Epithelial cell of esophagus (primary cell): ENCODE data around the gene PADI4.
"Not testable (repeated sequence)": the region's sequence is repeated elsewhere in the genome, so short reads cannot be mapped to it uniquely, and the experiment has no call there.

Source experiments
- DNase-seq: peaks from one replicate; pipeline ENCODE4 v3.0.0; 2010; ENCODE audit warnings: low read depth
- H3K4me3 ChIP-seq: 2 replicates; pipeline ENCODE4 v1.5.1; 2011; ENCODE audit warnings: mild to moderate bottlenecking, low read length, control low read depth
- TF ChIP-seq, protein P1 (sequence below): IDR thresholded peaks from 2 replicates; pipeline ENCODE4 v1.5.1; 2011; ENCODE audit warnings: low read depth, mild to moderate bottlenecking, low read length, control low read depth, inconsistent platforms; ENCODE audit not compliant: insufficient read depth; ENCODE audit errors: missing control alignments

The PADI4 gene

DNA sequence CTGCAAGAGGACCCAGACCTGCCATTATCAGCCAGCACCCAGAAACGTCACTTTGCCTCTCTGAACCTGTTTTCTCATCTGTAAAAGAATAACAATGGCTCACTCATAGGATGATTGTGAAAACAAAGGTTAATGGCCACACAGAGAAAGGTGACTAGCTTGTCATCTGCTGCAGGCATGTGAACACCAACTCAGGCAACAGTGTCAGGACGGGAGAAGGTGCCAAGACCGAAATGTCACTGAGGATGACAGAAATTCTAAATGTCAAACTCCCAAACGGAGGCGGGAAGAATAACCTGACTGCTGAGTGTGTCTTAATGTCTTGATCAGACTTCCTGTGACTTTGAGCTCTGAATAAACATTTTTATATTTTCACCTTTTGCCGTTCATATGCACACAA is 10.3 kb downstream of the PADI4 start:
- no peak for DNase-seq

DNA sequence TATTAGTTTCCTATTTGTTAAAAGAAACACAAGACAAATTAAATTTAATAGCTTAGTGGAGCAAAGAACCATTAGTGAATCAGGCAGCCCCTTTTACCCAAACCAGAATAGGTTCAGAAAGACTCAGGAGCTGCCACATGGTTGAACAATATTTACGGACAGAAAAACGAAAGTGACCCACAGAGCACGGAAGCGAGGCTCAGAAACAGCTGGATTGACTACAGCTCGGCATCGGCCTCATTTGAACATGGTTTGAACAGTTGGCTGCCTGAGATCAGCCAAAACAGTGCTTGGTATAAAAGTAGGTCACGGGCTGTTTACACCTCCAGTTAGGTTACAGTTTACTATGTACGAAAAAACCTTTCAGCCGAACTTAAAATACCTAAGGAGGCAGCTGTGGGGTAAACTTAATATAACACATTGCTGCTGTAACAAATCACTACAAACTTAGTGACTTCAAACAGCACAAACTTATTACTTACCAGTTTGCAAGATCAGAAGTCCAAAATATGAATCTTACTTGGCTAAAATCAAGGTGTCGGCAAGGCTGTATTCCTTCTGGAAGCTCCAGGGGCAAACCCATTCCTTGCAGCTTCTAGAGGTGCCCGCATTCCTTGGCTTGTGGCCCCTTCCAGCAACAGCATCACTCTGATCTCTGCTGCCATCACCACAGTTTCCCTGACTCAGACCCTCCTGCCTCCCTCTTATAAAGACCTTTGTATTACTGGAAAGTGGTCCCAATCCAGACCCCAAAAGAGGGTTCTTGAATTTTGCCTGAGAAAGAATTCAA is 11.8 kb downstream of the PADI4 start:
- H3K4me3 ChIP-seq, result no peak overlapping the region
- TF ChIP-seq, protein P1, sequence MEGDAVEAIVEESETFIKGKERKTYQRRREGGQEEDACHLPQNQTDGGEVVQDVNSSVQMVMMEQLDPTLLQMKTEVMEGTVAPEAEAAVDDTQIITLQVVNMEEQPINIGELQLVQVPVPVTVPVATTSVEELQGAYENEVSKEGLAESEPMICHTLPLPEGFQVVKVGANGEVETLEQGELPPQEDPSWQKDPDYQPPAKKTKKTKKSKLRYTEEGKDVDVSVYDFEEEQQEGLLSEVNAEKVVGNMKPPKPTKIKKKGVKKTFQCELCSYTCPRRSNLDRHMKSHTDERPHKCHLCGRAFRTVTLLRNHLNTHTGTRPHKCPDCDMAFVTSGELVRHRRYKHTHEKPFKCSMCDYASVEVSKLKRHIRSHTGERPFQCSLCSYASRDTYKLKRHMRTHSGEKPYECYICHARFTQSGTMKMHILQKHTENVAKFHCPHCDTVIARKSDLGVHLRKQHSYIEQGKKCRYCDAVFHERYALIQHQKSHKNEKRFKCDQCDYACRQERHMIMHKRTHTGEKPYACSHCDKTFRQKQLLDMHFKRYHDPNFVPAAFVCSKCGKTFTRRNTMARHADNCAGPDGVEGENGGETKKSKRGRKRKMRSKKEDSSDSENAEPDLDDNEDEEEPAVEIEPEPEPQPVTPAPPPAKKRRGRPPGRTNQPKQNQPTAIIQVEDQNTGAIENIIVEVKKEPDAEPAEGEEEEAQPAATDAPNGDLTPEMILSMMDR, result no peak
- no peak for DNase-seq

More for the DNA sequence above, 10.3 kb downstream of the PADI4 start:
- TF ChIP-seq, protein P1, result no peak
- no peak overlapping the region for H3K4me3 ChIP-seq

DNA sequence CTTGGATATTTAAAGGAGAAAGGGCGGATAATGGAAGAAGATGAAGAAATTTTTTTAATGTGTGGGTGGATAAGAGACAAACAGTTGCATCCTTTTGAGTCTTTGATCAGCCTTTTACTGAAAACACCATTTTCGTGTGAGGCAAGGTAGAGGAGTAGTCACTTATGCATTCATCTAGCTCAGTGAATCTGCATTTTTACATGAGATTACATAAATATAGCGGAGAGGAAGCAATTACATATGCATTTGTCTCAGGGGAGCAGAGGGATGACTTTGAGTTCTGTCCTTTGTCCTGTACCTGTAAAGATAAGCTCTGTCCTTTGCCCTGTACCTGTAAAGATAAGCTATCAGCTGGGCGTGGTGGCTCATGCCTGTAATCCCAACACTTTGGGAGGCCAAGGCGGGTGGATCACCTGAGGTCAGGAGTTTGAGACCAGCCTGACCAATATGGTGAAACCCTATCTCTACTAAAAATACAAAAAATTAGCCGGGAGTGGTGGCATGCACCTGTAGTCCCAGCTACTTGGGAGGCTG is 13.9 kb downstream of the PADI4 start:
- H3K4me3 ChIP-seq, DNase-seq: not testable (repeated sequence)

DNA sequence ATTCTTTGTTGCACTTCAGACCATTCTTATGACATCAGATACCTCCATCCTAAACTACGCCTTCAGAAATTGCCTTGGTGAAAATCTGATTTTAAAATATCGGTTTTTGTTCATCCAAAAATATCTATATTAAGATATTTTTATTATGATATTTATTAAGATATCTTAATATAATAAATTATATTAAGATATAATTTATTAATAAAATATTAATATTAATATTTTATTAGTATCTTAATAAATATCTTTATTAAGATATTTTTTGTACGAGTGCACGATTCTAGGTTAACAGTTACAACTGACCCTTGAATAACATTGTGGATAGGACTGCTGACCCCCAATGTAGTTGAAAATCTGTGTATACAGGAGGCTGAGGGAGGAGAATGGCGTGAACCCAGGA is 20.9 kb downstream of the PADI4 start:
- H3K4me3 ChIP-seq, result no peak overlapping the region
- TF ChIP-seq, protein P1, result no peak
- DNase-seq, result no peak

DNA sequence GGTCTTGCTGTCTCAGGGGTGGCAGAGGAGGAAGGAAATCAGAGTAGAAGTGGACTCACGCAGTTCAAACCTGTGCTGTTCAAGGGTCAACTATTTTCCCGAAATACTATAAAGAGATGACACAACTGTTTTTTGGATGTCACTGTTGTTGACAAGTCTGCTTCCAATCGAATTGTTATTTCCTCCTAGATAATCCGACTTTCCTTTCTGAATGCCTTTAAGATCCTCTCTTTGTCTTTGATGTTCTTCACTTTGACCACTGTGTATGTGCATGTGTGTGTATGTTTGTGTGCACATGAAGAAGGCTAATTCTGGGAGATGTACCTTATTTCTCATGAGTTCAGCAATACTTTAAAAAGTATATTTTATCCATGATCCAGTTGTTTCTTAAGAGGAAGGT is 21.6 kb downstream of the PADI4 start:
- DNase-seq, result no peak
- TF ChIP-seq, protein P1, result no peak
- H3K4me3 ChIP-seq, result no peak overlapping the region

DNA sequence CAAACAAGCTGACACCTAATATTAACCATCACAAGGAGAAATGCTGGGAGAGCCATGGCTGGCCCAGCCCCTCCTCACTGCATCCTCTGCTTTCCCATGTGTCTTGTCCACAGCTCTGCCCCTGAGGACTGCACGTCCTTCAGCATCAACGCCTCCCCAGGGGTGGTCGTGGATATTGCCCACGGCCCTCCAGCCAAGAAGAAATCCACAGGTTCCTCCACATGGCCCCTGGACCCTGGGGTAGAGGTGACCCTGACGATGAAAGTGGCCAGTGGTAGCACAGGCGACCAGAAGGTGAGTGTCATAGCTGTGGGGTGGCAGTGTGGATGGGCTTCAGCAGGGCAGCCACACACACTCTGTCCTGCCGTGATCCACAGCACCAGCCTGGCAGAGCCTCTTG is 22.9 kb downstream of the PADI4 start:
- DNase-seq, result no peak
- no peak overlapping the region for H3K4me3 ChIP-seq
- TF ChIP-seq, protein P1, result no peak

DNA sequence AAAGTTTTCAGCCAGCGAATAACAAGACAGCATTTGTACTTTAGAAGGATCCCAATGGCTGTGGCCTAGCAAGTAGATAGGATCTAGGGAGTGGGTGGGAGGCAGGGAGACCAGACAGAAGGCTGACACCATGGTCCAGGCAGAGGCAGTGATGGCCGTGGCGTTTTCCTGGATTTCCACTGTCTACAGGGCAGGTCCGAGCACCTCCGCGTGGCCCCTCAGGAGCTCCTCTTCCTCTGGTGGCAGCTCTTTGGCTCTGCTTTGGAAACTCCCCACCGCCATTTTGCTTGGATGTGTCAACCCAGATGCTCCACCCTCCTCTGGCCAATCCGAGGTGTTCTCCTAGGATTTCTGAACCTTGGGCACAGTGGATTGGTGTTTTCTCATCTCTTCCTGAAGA is 25.1 kb downstream of the PADI4 start:
- TF ChIP-seq, protein P1, result no peak
- no peak overlapping the region for H3K4me3 ChIP-seq
- no peak for DNase-seq
